Glomerular visceral epithelial cell (primary cell): ENCODE measurements around the gene TNRC6B.
"Not testable (repeated sequence)": the region's sequence is repeated elsewhere in the genome, so short reads cannot be mapped to it uniquely, and the experiment has no call there.

Experiments
- DNase-seq: peaks from one replicate; pipeline ENCODE4 v3.0.0-alpha.2; 2016; ENCODE audit errors: extremely low spot score

Gene TNRC6B

GRCh38 chr22:40289991-40290459 is 112.3 kb downstream of the TNRC6B start:
- no peak for DNase-seq

- no peak for DNase-seq
Measured at GRCh38 chr22:40290516-40290915, 112.8 kb downstream of the TNRC6B start.

- no peak for DNase-seq
Measured at GRCh38 chr22:40294696-40295095, 117.0 kb downstream of the TNRC6B start.

- DNase-seq, result no peak
Measured at GRCh38 chr22:40300316-40300715, 122.6 kb downstream of the TNRC6B start.

GRCh38 chr22:40300884-40301672 is 123.4 kb downstream of the TNRC6B start:
- no peak for DNase-seq

GRCh38 chr22:40302149-40302548 is 124.4 kb downstream of the TNRC6B start:
- no peak for DNase-seq

GRCh38 chr22:40305625-40306024 is 127.9 kb downstream of the TNRC6B start:
- DNase-seq, result no peak

GRCh38 chr22:40308999-40309573 is 131.4 kb downstream of the TNRC6B start:
- DNase-seq, result no peak

GRCh38 chr22:40309631-40310030 is 131.9 kb downstream of the TNRC6B start:
- DNase-seq, result no peak

- DNase-seq, result no peak
Measured at GRCh38 chr22:40310081-40310767, 132.5 kb downstream of the TNRC6B start.

GRCh38 chr22:40310768-40311120 is 133.0 kb downstream of the TNRC6B start:
- DNase-seq, result no peak

GRCh38 chr22:40311646-40312045 is 133.9 kb downstream of the TNRC6B start:
- not testable (repeated sequence) for DNase-seq

GRCh38 chr22:40312050-40312449 is 134.3 kb downstream of the TNRC6B start:
- DNase-seq, result no peak

GRCh38 chr22:40313007-40313406 is 135.3 kb downstream of the TNRC6B start:
- DNase-seq, result no peak

- DNase-seq, result no peak
Measured at GRCh38 chr22:40314041-40314440, 136.3 kb downstream of the TNRC6B start.

GRCh38 chr22:40320687-40321086 is 143.0 kb downstream of the TNRC6B start:
- no peak for DNase-seq

GRCh38 chr22:40322021-40322420 is 144.3 kb downstream of the TNRC6B start:
- DNase-seq, result no peak

GRCh38 chr22:40322818-40323447 is 145.2 kb downstream of the TNRC6B start:
- DNase-seq, result no peak

GRCh38 chr22:40323681-40324171 is 146.0 kb downstream of the TNRC6B start:
- DNase-seq, result no peak

- no peak for DNase-seq
Measured at GRCh38 chr22:40324468-40325305, 147.0 kb downstream of the TNRC6B start.

GRCh38 chr22:40325315-40325714 is 147.6 kb downstream of the TNRC6B start:
- DNase-seq, result no peak
